ENCODE measurements around the gene ZNF543.

GRCh38 chr19:57279418-57280164 is 40.7 kb upstream of the ZNF543 start:
- TF ChIP-seq ATF4 (CRISPR knock-in tag; IDR thresholded peaks at IDR 0.05) (peak; percentile 70 to 100; a peak in 3 of 4 replicates), SMC3 (IDR thresholded peaks at IDR 0.05; ENCODE audit: low read length) (peak; percentile 7; the same call in 1 of the 2 replicates), LCORL (IDR thresholded peaks at IDR 0.05) (no peak), LCORL (CRISPR knock-in tag; IDR thresholded peaks at IDR 0.05) (no peak)
